ENCODE data around the gene PTS.

PTS gene

GRCh38 chr11:112219476-112220232 lies 6.6 kb upstream of the PTS start:
- no peak overlapping the region for H3K9ac ChIP-seq (ENCODE audit: low read depth in 1 of 2, low read length in 2 of 2)
- no peak overlapping the region for H3K4me3 ChIP-seq (ENCODE audit: low read depth in 1 of 2, low read length in 2 of 2)
- no peaks in the 10 kb centered on the region for H3K4me1 ChIP-seq (ENCODE audit: control insufficient read depth in 1 of 2, insufficient read depth in 2 of 2, low read length in 2 of 2)
- H3K36me3 ChIP-seq (ENCODE audit: control insufficient read depth in 1 of 2, insufficient read depth in 2 of 2, low read length in 2 of 2), result no peaks in the 10 kb centered on the region
- H3K27ac ChIP-seq (ENCODE audit: low read depth, low read length), result no peak overlapping the region
- no peaks in the 10 kb centered on the region for H3K27me3 ChIP-seq (ENCODE audit: control insufficient read depth in 1 of 2, insufficient read depth in 2 of 2, low read length in 2 of 2)
- no peaks in the 10 kb centered on the region for H3K9me3 ChIP-seq (ENCODE audit: control insufficient read depth in 1 of 2, low read length in 2 of 2)

GRCh38 chr11:112221274-112221835 lies 4.9 kb upstream of the PTS start:
- H3K27ac ChIP-seq (ENCODE audit: low read depth, low read length), result no peak overlapping the region
- H3K9me3 ChIP-seq (ENCODE audit: control insufficient read depth in 1 of 2, low read length in 2 of 2), result no peaks in the 10 kb centered on the region
- no peak overlapping the region for H3K4me3 ChIP-seq (ENCODE audit: low read depth in 1 of 2, low read length in 2 of 2)
- H3K36me3 ChIP-seq (ENCODE audit: control insufficient read depth in 1 of 2, insufficient read depth in 2 of 2, low read length in 2 of 2), result no peaks in the 10 kb centered on the region
- H3K9ac ChIP-seq (ENCODE audit: low read depth in 1 of 2, low read length in 2 of 2), result no peak overlapping the region
- H3K4me1 ChIP-seq (ENCODE audit: control insufficient read depth in 1 of 2, insufficient read depth in 2 of 2, low read length in 2 of 2), result no peaks in the 10 kb centered on the region
- no peaks in the 10 kb centered on the region for H3K27me3 ChIP-seq (ENCODE audit: control insufficient read depth in 1 of 2, insufficient read depth in 2 of 2, low read length in 2 of 2)

- Histone ChIP-seq H3K4me1 (ENCODE audit: control insufficient read depth in 1 of 2, insufficient read depth in 2 of 2, low read length in 2 of 2) (peaks cover 3 to 6% of the 10 kb centered on the region in 2 donors), H3K27ac (ENCODE audit: low read depth, low read length) (no peak overlapping the region)
These were observed 3.9 kb upstream of the PTS start for GRCh38 chr11:112222303-112222702.

GRCh38 chr11:112223121-112223520 lies 3.1 kb upstream of the PTS start:
- no peaks in the 10 kb centered on the region for H3K27me3 ChIP-seq (ENCODE audit: control insufficient read depth in 1 of 2, insufficient read depth in 2 of 2, low read length in 2 of 2)
- H3K36me3 ChIP-seq (ENCODE audit: control insufficient read depth in 1 of 2, insufficient read depth in 2 of 2, low read length in 2 of 2), result no peaks in the 10 kb centered on the region
- no peak overlapping the region for H3K27ac ChIP-seq (ENCODE audit: low read depth, low read length)
- peaks cover 9 to 11% of the 10 kb centered on the region in 2 donors for H3K4me1 ChIP-seq (ENCODE audit: control insufficient read depth in 1 of 2, insufficient read depth in 2 of 2, low read length in 2 of 2)
- H3K9me3 ChIP-seq (ENCODE audit: control insufficient read depth in 1 of 2, low read length in 2 of 2), result no peaks in the 10 kb centered on the region
- no peak overlapping the region for H3K4me3 ChIP-seq (ENCODE audit: low read depth in 1 of 2, low read length in 2 of 2)
- no peak overlapping the region for H3K9ac ChIP-seq (ENCODE audit: low read depth in 1 of 2, low read length in 2 of 2)

More at GRCh38 chr11:112222303-112222702, 3.9 kb upstream of the PTS start:
- H3K9me3 ChIP-seq (ENCODE audit: control insufficient read depth in 1 of 2, low read length in 2 of 2), result no peaks in the 10 kb centered on the region
- H3K9ac ChIP-seq (ENCODE audit: low read depth in 1 of 2, low read length in 2 of 2), result no peak overlapping the region
- H3K27me3 ChIP-seq (ENCODE audit: control insufficient read depth in 1 of 2, insufficient read depth in 2 of 2, low read length in 2 of 2), result no peaks in the 10 kb centered on the region
- no peak overlapping the region for H3K4me3 ChIP-seq (ENCODE audit: low read depth in 1 of 2, low read length in 2 of 2)
- H3K36me3 ChIP-seq (ENCODE audit: control insufficient read depth in 1 of 2, insufficient read depth in 2 of 2, low read length in 2 of 2), result no peaks in the 10 kb centered on the region

GRCh38 chr11:112223754-112224532 lies 2.3 kb upstream of the PTS start:
- H3K27me3 ChIP-seq (ENCODE audit: control insufficient read depth in 1 of 2, insufficient read depth in 2 of 2, low read length in 2 of 2), result no peaks in the 10 kb centered on the region
- H3K9me3 ChIP-seq (ENCODE audit: control insufficient read depth in 1 of 2, low read length in 2 of 2), result no peaks in the 10 kb centered on the region
- H3K27ac ChIP-seq (ENCODE audit: low read depth, low read length), result no peak overlapping the region
- H3K4me1 ChIP-seq (ENCODE audit: control insufficient read depth in 1 of 2, insufficient read depth in 2 of 2, low read length in 2 of 2), result peaks cover 9 to 11% of the 10 kb centered on the region in 2 donors
- no peak overlapping the region for H3K4me3 ChIP-seq (ENCODE audit: low read depth in 1 of 2, low read length in 2 of 2)
- H3K36me3 ChIP-seq (ENCODE audit: control insufficient read depth in 1 of 2, insufficient read depth in 2 of 2, low read length in 2 of 2), result no peaks in the 10 kb centered on the region
- H3K9ac ChIP-seq (ENCODE audit: low read depth in 1 of 2, low read length in 2 of 2), result no peak overlapping the region

- no peaks in the 10 kb centered on the region for H3K27me3 ChIP-seq (ENCODE audit: control insufficient read depth in 1 of 2, insufficient read depth in 2 of 2, low read length in 2 of 2)
These were observed 521 bp upstream of the PTS start for GRCh38 chr11:112225753-112226061.

GRCh38 chr11:112226831-112227401 lies 688 bp downstream of the PTS start:
- peaks cover 8 to 19% of the 10 kb centered on the region in 2 donors for H3K36me3 ChIP-seq (ENCODE audit: control insufficient read depth in 1 of 2, insufficient read depth in 2 of 2, low read length in 2 of 2)
- peak overlapping the region; percentile 98 for H3K27ac ChIP-seq (ENCODE audit: low read depth, low read length)
- H3K9me3 ChIP-seq (ENCODE audit: control insufficient read depth in 1 of 2, low read length in 2 of 2), result no peaks in the 10 kb centered on the region
- no peaks in the 10 kb centered on the region for H3K27me3 ChIP-seq (ENCODE audit: control insufficient read depth in 1 of 2, insufficient read depth in 2 of 2, low read length in 2 of 2)
- peaks cover 9 to 11% of the 10 kb centered on the region in 2 donors for H3K4me1 ChIP-seq (ENCODE audit: control insufficient read depth in 1 of 2, insufficient read depth in 2 of 2, low read length in 2 of 2)
- H3K9ac ChIP-seq (ENCODE audit: low read depth in 1 of 2, low read length in 2 of 2), result peak overlapping the region; percentile 92 to 95
- H3K4me3 ChIP-seq (ENCODE audit: low read depth in 1 of 2, low read length in 2 of 2), result peak overlapping the region; percentile 88 to 94

More at GRCh38 chr11:112225753-112226061, 521 bp upstream of the PTS start:
- Histone ChIP-seq H3K27ac (ENCODE audit: low read depth, low read length) (peak overlapping the region; percentile 98), H3K36me3 (ENCODE audit: control insufficient read depth in 1 of 2, insufficient read depth in 2 of 2, low read length in 2 of 2) (peaks cover 3 to 12% of the 10 kb centered on the region in 2 donors), H3K9ac (ENCODE audit: low read depth in 1 of 2, low read length in 2 of 2) (peak overlapping the region; percentile 92 to 95), H3K9me3 (ENCODE audit: control insufficient read depth in 1 of 2, low read length in 2 of 2) (no peaks in the 10 kb centered on the region), H3K4me1 (ENCODE audit: control insufficient read depth in 1 of 2, insufficient read depth in 2 of 2, low read length in 2 of 2) (peaks cover 9 to 11% of the 10 kb centered on the region in 2 donors), H3K4me3 (ENCODE audit: low read depth in 1 of 2, low read length in 2 of 2) (peak overlapping the region; percentile 88 to 94)

- Histone ChIP-seq H3K9ac (ENCODE audit: low read depth in 1 of 2, low read length in 2 of 2) (peak overlapping the region; percentile 92 to 95), H3K27me3 (ENCODE audit: control insufficient read depth in 1 of 2, insufficient read depth in 2 of 2, low read length in 2 of 2) (no peaks in the 10 kb centered on the region), H3K27ac (ENCODE audit: low read depth, low read length) (no peak overlapping the region), H3K36me3 (ENCODE audit: control insufficient read depth in 1 of 2, insufficient read depth in 2 of 2, low read length in 2 of 2) (peaks cover 8 to 19% of the 10 kb centered on the region in 2 donors), H3K9me3 (ENCODE audit: control insufficient read depth in 1 of 2, low read length in 2 of 2) (no peaks in the 10 kb centered on the region), H3K4me1 (ENCODE audit: control insufficient read depth in 1 of 2, insufficient read depth in 2 of 2, low read length in 2 of 2) (peaks cover 9 to 11% of the 10 kb centered on the region in 2 donors), H3K4me3 (ENCODE audit: low read depth in 1 of 2, low read length in 2 of 2) (peak overlapping the region; percentile 88 to 94)
These were observed 1.2 kb downstream of the PTS start for GRCh38 chr11:112227471-112227870.

- Histone ChIP-seq H3K4me3 (ENCODE audit: low read depth in 1 of 2, low read length in 2 of 2) (no peak overlapping the region), H3K4me1 (ENCODE audit: control insufficient read depth in 1 of 2, insufficient read depth in 2 of 2, low read length in 2 of 2) (peaks cover 9 to 11% of the 10 kb centered on the region in 2 donors), H3K9ac (ENCODE audit: low read depth in 1 of 2, low read length in 2 of 2) (no peak overlapping the region), H3K27me3 (ENCODE audit: control insufficient read depth in 1 of 2, insufficient read depth in 2 of 2, low read length in 2 of 2) (no peaks in the 10 kb centered on the region), H3K27ac (ENCODE audit: low read depth, low read length) (no peak overlapping the region), H3K9me3 (ENCODE audit: control insufficient read depth in 1 of 2, low read length in 2 of 2) (no peaks in the 10 kb centered on the region), H3K36me3 (ENCODE audit: control insufficient read depth in 1 of 2, insufficient read depth in 2 of 2, low read length in 2 of 2) (peaks cover 11 to 23% of the 10 kb centered on the region in 2 donors)
These were observed 2.5 kb downstream of the PTS start for GRCh38 chr11:112228706-112229105.

GRCh38 chr11:112229159-112229558 lies 2.9 kb downstream of the PTS start:
- no peak overlapping the region for H3K27ac ChIP-seq (ENCODE audit: low read depth, low read length)
- no peaks in the 10 kb centered on the region for H3K9me3 ChIP-seq (ENCODE audit: control insufficient read depth in 1 of 2, low read length in 2 of 2)
- no peak overlapping the region for H3K4me3 ChIP-seq (ENCODE audit: low read depth in 1 of 2, low read length in 2 of 2)
- peaks cover 11 to 23% of the 10 kb centered on the region in 2 donors for H3K36me3 ChIP-seq (ENCODE audit: control insufficient read depth in 1 of 2, insufficient read depth in 2 of 2, low read length in 2 of 2)
- H3K27me3 ChIP-seq (ENCODE audit: control insufficient read depth in 1 of 2, insufficient read depth in 2 of 2, low read length in 2 of 2), result no peaks in the 10 kb centered on the region
- peaks cover 9 to 11% of the 10 kb centered on the region in 2 donors for H3K4me1 ChIP-seq (ENCODE audit: control insufficient read depth in 1 of 2, insufficient read depth in 2 of 2, low read length in 2 of 2)
- H3K9ac ChIP-seq (ENCODE audit: low read depth in 1 of 2, low read length in 2 of 2), result no peak overlapping the region
